GM19239 (cell line): ENCODE data around the gene EXOC6B.

Experiments used
- DNase-seq: peaks from one replicate; pipeline ENCODE4 v3.0.0; 2011; ENCODE audit warnings: low spot score; ENCODE audit not compliant: insufficient read length
- FAIRE-seq: peaks from 2 replicates; lab custom pipeline; 2011; peaks lifted over from hg19 to GRCh38; lab: Jason Lieb, UNC

The EXOC6B gene

DNA sequence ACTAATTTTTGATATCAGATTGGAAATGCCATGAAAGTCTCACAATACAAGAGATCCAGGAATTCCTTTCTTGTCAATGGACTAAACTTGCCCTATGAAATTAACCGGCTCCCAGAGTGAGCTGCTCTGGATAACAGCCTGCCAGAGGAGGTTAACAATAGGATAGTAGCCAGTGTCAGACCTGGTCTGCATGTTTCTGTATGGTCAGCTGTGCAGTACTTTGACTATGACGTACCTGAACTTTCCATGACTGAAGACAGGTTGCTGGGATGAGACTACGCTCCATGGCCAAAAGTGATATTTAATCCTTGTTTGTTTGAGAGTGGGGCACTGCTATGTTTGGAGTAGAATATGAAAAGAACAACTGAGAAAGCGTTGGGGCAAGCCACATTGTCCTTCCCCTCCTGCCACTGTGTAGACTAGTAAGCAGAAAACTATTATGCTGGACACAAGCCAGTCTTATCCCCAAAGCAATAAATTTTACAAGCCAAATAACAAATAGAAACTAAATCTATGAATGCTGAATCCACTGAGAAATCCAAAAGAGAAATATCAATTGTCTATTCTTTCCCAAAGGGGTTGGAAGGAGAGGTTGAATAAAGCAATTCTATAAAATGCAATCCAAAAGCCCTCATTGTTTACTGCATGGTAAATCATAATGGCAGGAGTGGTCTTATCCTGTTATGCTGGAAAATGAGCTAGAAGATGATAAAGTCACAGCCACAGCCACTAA lies 562.6 kb downstream of the EXOC6B start:
- DNase-seq (no peak), FAIRE-seq (no peak)

DNA sequence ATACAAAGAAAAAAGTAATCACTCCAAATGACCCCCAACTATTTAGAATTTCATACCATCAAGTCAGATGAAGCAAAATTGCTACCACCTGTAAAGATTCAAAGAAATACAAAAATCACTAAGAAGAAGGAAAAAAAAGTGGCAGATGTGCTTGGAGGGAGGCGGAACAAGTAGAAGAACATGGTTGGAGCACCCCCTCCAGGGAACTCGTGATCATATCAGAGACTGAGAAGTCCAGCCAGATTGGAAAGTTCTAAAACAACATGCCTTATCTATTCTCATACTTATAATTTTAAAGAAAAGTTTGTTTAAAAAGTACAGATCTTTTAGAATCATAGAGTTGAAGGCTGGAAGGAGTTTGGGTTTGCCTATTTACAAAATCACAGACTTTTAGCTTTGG lies 564.8 kb downstream of the EXOC6B start:
- FAIRE-seq (no peak), DNase-seq (no peak)

DNA sequence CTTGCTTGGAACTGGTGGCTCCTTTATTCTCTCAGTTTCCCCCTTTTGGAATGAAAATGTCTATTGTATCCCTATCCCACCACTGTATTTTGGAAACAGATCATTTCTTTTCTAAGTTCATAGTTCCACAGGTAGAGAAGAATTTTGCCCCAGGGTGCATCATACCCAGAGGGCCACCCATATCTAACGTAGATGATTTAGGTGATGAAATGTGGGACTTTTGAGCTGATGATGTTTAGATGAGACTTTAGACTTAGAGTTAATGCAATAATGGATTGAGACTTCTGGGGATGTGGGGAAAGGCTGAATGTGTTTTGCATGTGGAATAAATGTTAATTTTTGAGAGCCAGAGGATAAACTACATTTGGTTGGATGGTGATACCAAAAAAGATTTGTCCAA lies 570.3 kb downstream of the EXOC6B start:
- FAIRE-seq (no peak), DNase-seq (no peak)

DNA sequence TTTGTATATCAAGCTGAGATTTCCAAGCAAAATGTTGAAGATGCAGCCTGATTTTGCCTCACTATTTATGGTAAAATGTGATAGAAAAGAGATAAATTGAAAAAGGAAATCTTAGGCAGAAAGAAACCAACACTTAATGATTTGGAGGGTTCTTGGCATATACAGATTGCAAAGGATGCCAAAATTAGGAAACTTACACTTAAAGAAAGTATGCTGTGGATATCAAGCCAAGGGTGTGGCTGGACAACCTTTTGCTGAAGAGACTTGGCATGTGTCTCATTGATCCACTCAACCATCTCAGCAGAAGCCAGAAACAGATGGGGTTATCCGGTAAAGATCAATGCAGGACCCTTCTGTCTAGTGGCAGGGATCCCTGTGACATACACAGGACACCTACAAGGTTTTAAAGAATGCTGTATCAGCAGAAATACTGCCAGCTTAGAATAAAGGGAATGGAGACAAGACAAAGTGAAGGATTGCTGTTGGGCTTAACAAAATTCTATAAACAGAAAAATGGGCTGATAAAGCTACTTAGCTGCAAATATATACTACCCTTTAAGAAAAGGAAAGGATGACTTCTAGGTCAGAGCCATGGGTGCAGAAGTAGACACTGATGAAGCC lies 570.9 kb downstream of the EXOC6B start:
- DNase-seq (no peak), FAIRE-seq (no peak)

DNA sequence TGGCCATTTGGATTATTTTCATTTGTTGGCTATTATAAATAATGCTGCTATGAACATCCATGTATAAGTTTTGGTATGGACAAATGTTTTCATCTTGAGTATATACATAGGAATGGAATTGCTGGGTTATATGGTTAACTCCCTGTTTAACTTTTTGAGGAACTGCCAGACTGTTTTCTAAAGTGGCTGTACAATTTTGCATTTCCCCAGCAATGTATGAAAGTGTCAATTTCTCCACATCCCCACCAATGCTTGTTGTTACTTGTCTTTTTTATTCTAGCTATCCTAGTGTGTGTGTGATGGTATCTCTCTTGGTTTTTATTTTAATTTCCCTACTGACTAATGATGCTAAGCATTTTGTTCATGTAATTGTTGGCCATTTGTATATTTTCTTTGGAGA lies 587.5 kb downstream of the EXOC6B start:
- DNase-seq: no peak
- FAIRE-seq: no peak

DNA sequence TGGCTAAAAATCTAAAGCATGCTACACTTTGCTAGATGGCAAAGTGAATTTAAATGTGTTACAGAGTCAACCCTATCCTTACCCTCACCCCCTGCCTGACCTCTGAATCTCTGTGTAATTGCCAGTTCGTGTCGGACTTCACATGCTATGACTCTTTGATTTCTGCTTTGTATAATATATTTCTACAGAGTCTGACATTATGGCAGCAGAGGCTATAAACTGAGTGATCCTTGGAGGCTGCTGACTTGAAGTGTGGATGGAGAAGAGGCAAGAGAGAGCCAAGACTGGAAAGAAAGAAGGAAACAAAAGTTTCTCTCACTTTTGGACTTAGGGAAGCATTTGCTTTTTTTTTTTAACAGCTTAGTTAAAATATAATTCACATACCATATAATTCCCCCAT lies 588.3 kb downstream of the EXOC6B start:
- no peak for FAIRE-seq
- DNase-seq: no peak

DNA sequence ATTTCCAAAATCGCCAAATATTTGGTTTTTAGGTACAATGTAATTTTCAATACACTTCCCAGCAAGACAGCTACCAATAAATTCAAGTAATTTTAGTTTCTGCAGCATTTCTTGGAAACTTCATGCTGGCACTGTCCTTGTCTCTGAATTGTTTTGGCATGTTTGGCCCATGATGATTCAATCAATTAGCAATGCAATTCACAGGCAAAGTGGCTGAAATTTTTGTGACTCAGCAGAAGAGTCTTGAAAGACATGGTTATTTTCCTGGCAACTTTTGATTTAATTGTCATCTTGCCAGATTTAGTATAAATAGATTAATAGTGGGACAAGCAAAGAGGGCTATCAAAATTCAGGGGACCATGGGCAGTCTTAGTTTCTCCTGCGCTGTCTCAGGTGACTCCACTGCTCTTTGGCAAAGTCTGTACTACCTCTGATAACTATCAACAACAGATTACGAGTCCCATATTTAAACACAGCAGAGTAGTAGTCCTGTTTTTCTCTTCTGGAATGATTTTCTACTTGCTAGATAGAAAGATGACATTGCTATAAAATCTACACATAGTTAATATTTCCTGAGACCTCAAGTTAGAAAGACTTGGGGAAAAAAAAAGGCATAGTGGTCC lies 589.3 kb downstream of the EXOC6B start:
- no peak for DNase-seq
- no peak for FAIRE-seq

DNA sequence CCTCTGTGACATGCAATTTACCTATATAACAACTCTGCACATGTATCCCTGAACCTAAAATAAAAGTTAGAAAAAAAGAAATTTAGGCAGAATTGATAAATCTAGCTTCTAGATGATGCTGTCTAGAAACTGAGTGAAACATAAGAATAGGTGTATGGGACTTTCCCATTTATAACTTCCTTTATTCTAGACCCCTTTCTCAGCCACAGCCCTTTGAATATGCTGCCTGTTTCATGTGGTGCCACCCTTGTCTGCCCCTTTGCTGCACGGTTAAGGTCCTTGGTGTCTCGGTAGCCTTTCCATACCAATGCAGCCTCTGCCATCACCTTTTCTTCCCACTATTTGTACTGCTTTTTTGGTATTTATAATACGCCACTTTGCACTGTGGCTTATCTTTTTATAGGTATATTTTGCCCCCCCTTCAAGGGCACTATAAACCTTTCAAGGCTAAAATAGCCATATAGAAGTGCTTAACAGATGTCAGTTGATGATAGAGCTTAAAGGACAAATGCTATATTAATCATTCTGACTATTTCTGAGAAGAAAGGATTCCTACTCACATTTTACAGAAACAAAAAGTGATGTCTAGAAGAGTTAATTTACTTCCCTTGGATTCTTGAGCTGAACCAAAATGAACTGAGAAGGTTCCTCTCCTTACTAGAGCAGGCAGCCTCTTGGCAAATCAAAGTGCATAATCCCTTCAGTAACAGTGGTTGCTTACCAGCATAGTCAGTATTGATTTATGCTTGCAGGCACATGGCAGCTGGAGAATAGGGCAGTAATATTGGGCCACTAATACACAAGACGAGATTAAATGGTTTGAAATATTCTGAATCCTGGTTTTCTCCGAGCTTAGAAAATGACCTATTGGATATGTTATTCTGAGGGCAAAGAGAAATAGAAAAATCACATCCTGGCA lies 590.1 kb downstream of the EXOC6B start:
- DNase-seq (no peak), FAIRE-seq (no peak)

DNA sequence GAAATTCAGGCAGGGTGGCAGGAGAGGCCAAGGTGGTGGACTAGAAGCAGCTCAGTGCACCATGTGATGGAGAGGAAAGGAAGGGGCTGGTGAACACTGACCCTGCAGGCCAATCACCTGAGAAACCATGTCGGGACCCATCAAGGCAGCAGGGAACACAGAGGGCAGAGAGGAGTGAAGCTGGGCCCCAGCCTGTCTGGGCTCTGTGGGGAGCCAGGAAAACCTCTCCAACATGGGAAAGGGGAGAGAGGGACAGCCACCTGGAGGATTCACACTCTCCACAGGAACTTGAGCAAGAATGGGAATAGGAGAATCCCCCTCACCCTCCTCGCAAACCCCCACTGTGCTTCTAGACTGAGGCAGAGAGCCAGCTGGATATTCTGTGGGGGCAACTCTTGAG lies 592.6 kb downstream of the EXOC6B start:
- no peak for DNase-seq
- FAIRE-seq: no peak

DNA sequence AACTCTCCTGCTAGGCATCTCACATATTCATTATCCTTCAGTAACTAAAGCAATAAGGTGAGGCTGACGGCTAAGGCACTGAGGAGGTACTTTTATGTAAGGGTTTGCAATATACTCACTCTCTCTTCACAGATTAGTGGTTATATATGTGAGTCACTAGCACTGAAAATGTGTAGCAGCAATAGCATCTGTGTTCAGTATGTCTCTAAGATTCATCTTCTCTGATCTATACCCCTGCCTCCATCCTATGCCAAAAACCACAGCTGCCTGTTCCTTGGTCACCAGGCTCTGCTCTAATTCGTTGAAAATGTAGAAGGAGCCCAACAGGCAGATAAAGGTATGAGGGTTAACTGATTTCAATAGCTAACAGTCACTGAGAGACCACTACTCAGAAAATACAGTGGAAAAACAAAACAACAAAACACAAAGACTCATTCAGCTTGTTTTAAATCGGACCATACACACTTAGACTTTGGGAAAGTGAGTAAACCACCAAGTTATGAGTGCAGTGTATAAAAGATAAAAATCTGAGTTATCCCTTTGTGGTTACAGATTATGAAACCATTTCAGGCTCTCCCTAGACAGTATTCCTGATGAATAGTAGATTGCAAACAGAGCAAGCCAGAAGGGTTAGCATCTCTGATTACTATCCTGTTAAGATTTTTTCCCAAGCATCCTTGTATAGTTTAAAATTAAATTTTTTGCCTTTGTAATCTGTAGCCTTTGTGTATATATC lies 602.8 kb downstream of the EXOC6B start:
- no peak for FAIRE-seq

DNA sequence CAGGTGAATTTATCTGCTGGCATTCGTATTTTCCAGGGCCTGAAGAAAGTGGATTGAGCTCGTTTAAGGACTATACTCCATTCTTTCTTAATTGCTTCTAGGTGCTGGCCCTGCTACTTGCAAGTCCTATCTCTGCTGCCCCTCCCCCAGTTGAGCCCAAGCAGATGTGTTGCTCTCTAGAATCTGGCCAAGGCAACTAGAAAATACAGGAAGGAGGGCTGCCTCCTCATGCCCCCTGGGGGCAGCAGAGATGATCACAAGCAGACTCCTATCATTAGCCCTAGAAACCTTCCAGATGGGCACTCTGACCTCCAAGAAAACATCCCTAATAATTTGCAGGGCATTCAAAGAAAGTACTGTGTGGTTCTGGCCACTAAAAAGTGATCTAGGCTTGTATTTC lies 605.7 kb downstream of the EXOC6B start:
- no peak for DNase-seq
- FAIRE-seq: no peak

More for the DNA sequence above, 602.8 kb downstream of the EXOC6B start:
- DNase-seq: no peak

DNA sequence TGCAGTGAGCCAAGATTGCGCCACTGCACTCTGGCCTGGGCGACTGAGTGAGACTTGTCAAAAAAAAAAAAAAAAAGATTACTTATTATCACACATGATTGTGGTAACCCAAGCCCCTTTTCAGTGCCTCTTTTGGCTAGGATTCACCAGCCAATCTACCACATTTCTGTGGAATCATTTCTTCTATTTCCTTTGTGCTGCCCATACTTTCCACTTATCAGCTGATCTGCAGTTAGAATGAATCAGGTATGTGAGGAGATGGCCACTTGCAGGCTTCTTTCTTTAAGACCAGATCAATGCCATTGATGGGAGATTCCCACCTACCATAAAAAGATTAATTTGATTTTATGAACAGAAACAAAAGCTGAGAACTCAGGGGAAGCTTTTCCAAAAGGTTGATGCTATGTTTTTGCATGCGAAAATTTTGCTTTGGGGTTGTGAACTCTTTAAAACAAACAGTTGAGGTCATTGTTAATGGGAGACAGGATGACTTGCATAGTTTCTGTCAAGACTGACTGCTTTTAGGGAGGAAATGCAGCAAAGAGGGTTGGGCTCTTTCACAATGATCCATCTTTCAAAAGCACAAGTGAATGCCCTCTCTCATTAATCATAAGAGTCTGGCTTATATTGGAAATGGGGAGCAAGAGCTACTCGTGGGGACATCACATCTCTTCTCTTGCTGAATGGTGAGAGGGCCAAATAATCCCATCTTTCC lies 611.2 kb downstream of the EXOC6B start:
- FAIRE-seq: no peak
- DNase-seq: no peak

DNA sequence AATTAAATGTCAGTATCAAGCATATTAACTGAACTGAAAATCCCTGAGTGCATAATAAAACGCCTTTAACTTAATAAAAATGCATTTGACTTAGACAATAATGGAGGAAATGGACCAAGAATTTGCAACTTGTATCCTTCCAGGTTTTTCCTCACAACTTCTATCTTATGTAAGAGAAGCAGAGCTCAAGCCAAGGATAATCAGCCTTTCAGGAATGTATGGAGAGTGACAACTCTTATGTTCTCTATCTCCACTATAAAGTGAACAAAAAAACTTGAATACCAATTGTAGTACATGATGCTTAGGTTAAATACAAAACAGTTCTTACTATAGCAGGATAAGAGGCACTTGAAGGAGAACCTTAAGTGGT lies 613.4 kb downstream of the EXOC6B start:
- FAIRE-seq (no peak), DNase-seq (no peak)

DNA sequence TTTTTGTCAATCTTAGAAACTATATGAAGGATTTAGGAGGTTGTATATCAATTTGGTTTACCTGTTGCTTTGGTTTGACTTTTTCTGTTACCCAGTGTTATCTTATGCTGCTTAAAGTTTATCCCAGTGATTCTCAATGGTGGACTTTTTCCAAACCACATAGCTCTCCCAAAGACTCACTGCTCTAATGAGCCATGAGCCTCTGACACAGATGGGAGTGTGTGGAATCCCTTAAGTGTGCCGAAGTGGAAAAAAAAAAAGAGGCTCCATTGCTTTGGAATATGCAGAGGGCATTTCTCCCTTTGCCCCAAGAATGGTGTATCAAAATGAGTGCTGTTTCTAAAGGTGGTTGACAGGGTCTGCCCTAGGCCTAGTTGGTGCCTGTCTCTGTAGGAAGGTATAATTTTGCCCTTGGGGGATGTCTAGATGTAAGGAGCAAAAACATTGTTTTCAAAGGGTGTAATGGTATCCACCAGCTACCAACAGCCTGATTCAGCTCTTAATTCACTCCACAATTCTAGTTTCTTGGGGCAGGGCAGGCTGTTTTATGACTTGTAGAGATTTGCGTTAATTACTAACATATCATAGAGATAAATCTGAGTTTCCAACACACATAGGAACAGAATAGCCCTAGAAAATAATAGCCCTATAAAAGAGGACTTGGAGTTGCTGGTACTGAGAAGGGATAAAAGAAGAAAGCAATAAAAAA lies 613.9 kb downstream of the EXOC6B start:
- FAIRE-seq: no peak
- no peak for DNase-seq

DNA sequence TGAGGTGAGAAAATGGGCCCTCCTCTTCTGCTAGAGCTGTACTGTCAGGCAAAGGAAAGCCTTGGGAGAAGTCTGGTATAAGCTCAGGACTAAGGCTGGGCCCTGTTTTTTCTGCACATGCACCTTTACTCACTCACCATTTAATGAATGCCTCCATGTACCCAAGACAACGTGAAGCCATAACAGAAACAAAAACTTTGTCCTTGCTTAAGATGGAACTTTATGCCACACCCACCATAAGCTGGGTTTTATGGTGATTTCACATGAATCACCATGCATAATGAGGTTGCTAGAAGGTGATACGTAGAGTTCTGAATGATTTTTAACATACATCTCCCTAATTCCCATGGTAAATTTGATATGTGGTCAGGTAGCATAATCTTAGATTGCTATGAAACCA lies 614.5 kb downstream of the EXOC6B start:
- DNase-seq (no peak), FAIRE-seq (no peak)

DNA sequence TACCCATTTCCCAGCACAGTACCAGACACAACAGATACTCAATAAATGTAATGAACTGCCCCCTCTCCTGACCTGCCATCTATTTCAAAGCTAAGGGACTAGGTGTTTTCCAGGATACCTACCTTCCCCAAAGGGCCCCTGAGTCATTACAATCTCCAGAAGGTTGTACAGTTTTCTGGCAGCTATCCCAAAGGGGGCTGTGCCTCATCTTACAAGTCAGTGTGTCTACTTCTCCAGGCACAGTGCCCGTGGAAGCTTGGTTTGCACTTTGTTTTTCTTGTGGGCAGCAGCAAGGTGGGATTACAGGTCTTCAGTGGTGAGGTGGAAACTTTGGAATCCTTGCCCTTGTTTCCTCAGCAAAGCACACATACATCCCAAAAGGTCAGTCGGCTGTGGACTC lies 615.4 kb downstream of the EXOC6B start:
- no peak for DNase-seq
- no peak for FAIRE-seq

DNA sequence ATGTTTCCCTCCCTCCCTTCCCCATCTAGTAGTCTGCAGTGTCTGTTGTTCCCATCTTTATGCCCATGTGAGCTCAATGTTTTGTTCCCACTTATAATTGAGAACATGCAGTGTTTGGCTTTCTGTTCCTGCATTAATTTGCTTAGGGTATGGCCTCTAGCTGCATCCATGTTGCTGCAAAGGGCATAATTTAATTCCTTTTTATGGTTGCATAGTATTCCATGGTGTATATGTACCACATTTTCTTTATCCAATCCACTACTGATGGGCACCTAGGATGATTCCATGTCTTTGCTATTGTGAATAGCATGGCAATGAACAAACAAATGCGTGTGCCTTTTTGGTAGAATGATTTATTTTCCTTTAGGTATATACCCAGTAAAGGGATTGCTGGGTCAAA lies 617.6 kb downstream of the EXOC6B start:
- FAIRE-seq (no peak), DNase-seq (no peak)

DNA sequence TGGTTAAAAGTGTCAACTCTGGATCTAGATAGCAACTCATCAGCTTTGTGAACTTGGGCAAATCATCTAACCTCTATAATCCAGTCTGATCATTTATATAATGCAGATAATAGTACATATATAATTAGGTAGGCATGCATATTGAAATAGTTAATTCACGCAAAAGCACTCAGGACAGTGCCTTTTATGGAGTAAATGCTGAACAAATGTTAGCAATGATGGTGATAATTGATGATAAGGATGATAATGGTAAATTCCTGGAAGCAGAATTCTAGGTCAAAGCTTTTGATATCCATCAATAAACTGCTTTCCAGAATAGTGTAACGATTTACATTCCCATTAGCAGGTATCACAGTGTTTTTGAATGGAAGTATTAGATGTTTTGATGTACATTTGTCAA lies 618.5 kb downstream of the EXOC6B start:
- FAIRE-seq (no peak), DNase-seq (no peak)

DNA sequence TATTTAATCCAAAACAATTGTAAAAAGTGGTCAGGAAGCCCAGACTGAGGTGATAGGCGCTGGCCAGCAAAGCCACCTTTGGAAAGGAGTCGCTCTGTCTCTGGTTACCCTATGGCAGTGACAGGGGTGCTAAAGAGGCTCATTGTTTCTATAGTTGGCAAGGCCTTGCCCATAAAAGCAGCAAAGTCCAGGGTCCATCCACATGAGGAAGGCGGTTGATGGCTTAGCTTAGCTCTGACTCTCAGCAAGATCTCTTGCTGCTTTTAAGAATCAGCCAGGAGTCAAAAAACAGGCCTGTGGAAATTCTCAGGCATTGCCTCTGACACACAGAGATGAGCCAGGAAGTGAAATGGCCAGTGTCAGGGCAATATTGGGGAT lies 620.3 kb downstream of the EXOC6B start:
- FAIRE-seq (no peak), DNase-seq (no peak)
